ENCODE measurements around the gene ARID3C.

ARID3C gene

GRCh38 chr9:34627716-34628655, 880 bp downstream of the ARID3C start:
- no peak for DNase-seq (ENCODE audit: low spot score)

GRCh38 chr9:34625186-34625486, 3.7 kb downstream of the ARID3C start:
- DNase-seq (ENCODE audit: low spot score): no peak

- no peak for DNase-seq (ENCODE audit: low spot score)
Observed at GRCh38 chr9:34624475-34625185, 4.2 kb downstream of the ARID3C start.

DNA sequence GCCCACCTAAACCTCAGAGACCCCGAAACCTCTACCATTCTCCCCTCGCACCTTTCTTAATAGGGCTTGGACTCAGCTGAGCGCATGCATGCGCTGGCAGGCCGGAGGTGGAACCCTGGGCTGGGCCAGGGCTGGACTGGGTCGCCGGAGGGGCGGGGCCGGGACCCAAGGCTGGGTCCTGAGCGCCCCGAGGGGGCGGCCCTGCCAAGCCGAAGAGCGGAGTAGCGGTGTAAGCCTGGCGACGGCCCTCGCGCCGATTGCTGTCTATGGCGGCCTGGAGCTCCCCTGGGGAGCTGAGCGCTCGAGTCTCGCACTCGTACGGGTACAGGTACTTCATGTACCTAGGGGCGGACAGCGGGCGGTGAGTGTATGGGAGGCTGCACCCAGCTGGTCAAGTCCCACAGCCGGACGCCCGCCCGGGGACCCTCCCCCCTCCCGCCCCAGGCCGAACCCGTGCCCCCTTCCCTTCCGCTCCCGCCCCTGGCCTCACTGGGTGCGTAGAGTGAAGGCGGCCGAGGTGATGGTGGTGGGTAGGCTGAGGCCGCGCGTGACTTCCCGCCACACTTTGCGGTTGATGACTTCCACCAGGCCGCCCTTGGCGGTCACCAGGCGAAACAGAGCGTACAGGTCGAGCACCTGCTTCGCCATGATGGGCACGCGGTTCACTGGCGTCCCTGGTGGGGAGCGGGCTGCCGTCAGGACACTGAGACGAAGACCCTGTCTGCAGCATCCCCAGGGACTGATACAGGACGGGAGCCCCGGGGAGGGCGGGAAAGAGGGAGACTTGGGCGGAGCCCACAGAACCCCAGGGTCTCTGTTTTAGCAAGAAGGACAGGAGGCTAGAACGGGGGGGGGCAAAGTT, 5.3 kb downstream of the ARID3C start:
- no peak for DNase-seq (ENCODE audit: low spot score)

DNA sequence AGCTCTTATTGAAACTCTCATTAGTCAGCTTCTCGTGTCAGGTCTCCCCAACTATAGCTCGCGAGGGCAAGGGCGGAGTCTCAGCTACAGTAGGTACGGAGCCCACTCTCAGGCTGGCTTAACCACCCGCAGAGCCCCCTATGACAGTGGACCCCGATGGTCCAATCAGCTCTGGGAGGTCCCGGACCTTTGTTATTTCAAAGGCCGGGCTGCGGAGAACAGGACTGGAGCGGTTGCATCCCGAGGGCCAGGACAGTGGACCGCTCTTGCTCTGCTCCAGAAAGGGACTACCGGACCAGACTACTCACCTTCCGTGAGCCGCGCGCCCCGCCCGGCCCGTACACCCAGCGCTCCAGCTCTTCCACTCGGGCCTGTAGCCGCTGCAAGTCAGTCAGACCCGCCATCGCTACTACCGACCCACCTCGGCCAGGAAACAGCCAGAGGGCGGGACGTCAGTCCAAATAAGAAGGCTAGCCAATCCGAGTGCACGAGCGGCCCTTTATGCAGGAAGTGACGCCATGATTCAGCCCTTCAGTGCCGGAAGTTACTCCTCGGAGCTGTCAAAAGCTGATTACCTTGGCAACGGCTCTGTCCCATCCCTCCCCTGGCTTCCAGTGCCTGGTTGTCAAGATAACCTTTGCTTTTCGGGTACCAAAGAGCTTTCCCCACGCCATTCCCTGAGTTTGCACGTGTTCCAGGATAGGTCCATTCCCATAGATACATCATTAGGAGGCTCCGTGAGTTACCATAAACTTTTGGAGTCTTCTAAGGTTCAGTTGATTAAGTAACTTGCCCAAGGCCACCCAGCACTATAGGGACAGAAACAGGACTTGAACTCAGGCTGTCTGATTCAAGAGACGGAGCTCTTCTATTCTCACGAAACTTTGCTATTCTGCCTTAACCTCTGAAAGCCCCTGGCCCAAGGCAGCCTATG, 8.5 kb downstream of the ARID3C start, which contains the start of gene DCTN3:
DCTN3 (minus strand) TSS at position 435 of the 934 bp plus-strand sequence; CDS start at position 404, 31 bp downstream.
- DNase-seq (ENCODE audit: low spot score): peak; percentile 99

- no peak for DNase-seq (ENCODE audit: low spot score)
Observed at GRCh38 chr9:34615132-34615531, 13.7 kb downstream of the ARID3C start.

GRCh38 chr9:34612788-34613390, 16.0 kb downstream of the ARID3C start:
- DNase-seq (ENCODE audit: low spot score): peak; percentile 90

DNA sequence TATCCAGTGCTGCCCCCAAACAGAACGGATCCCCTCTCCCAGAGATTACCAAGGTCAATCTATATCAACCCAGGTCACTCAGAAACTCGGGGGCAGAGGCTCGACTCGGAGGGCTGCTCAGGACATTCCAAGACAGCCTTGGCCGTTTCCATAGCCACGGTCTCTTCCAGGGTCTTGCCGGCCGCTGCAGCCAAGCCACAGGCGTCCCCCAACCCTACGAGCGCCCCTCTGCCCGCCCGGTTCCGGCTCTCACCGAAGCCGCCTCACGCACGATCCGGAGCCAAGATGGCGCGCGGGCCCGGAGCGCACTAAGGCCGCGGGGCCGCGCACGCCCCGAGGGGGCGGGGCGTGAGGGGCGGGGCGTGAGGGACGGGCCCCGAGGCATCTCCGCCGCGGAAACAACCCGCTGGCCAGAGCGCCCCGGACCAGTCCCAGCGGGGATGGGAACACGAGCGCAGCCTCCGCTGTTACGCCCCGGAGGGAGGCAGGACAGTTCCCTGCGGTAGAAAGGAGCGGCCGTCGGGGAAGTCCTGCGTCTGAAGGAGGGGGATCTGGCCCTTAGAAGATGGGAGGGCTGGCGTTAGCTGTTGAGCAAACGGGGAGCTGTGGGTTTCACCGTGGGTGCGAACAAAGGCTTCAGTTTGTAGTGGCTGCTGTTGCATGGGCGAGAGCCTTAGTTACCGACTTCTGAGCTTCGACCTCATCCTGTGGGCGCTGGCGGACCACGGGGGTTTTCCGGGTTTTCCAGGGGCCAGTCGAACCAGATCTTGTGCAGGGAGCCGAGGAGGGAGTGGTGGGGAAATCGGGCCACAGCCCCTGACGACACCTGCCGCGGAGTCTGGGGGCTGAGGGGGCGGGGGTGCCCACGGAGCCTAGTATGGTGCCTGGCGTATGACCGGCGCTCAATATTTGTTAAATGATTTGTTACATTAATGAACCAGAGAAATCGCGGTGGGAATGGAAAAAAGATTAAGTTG, 16.8 kb downstream of the ARID3C start, which contains the start of gene RPP25L:
RPP25L (minus strand) TSS at position 287 of the 977 bp plus-strand sequence. CDS start 801 bp downstream, outside the sequence.
- peak; percentile 90 for DNase-seq (ENCODE audit: low spot score)

- DNase-seq (ENCODE audit: low spot score): no peak
Observed at GRCh38 chr9:34611251-34611810, 17.5 kb downstream of the ARID3C start.

GRCh38 chr9:34610434-34611206, 18.2 kb downstream of the ARID3C start:
- DNase-seq (ENCODE audit: low spot score): no peak

GRCh38 chr9:34607331-34607730, 21.5 kb downstream of the ARID3C start:
- no peak for DNase-seq (ENCODE audit: low spot score)

GRCh38 chr9:34606905-34607304, 22.0 kb downstream of the ARID3C start:
- DNase-seq (ENCODE audit: low spot score): no peak

DNA sequence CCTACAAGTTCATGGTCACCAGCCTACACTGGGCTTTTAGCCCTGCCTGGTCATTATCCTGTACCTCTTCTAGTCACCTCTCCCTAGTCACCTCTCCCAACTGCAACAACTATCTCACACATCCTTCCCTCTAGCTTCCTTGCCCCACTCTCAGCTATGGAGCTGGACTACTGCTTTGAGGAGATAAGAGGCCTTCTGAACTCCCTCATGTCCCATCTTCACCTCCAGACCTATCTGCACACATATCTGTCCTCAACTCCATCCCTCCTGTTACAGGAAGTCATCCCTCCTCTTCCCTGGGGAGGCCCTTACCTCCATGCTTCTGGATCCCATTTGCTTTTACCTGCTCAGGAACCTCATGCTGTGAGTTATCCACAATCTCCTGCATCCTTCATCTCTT, 22.7 kb downstream of the ARID3C start:
- DNase-seq (ENCODE audit: low spot score): no peak

DNA sequence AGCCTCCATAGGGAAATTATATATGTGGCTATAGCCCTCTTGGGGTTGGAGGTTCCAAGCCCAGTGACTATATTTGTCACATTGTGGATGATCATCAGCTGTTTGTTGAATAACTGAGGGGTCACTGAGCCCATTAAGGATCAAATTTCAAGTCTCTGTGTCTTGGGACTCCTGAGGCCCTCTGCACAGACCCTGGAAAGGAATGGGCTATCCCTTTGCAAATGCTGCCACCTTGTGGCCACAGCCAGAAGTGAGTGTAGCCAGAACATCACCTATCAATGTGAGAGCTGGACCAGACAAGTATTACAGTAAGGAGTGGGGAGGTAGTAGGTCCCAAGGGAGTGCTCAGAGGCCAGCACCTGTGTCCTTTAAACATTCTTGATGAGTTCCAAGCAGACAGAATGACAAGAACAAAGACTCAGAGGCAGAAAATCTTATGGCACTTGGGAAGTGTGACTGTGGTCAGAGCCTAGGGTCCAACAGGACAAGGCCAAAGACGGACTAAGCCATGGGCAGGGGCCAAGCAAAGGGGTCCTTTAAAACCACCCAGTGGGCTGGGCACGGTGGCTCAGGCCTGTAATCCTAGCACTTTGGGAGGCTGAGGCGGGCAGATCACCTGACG, 25.1 kb downstream of the ARID3C start:
- peak; percentile 90 for DNase-seq (ENCODE audit: low spot score)

- DNase-seq (ENCODE audit: low spot score): no peak
Observed at GRCh38 chr9:34601937-34602573, 26.8 kb downstream of the ARID3C start.

DNA sequence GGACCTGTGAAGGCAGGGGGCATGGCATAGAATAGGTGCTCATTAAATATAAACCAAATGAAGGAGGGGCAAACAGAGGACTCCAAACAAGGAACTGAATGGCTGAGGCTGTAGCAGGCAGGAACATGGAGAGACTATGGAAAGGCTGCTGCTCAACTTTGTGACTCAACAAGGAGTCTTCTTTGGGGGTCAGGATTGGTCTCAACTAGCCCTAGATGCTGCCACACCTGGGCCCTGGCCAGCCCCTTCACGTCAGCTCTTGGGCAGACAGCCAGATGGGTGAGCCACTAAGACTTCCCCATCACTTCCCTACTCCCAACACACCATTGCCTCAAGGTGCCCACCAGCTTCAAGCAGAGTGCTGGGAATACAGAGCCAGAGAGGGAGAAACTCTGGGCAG, 28.0 kb downstream of the ARID3C start:
- no peak for DNase-seq (ENCODE audit: low spot score)

GRCh38 chr9:34599546-34599945, 29.3 kb downstream of the ARID3C start:
- no peak for DNase-seq (ENCODE audit: low spot score)

Measured in Ammon's horn (tissue), 1 donor.